ENCODE measurements around the gene PPM1B. TPM values are rescaled to one million over a fixed set of nuclear protein-coding genes. Genes with fewer than 3 reads are reported as not detected.

The PPM1B gene
- total and polyA plus RNA-seq, 2 experiments from 2014 or later: 112 to 134 TPM

DNA sequence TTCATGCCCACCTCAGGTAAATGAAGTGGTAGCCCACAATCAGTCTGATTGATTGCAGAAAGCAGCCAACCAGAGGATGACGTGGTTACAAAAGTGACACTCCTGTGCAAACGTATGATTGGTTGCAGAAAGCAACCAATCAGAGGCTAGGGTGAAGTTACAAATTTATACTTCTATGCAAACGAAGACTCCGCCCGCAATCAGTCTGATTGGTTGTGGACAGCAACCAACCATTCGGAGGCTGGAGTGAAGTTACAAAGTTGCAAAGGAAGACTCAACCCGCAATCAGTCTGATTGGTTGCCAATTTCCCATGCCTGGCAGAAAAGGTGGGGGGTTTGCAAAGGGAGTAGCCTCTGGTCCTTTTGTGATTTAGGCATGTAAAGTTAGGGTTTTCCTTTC lies 102.6 kb downstream of the PPM1B start:
- no peaks in the 10 kb centered on the region for H3K9me2 ChIP-seq (ENCODE audit: insufficient read depth)
- 0 out of 2 replicates have a peak, but pooled peaks cover 4% of the 10 kb centered on the region for H3K4me1 ChIP-seq (ENCODE audit: insufficient read depth)
- no peaks in the 10 kb centered on the region for H3K27me3 ChIP-seq (ENCODE audit: insufficient read depth)
- no peak overlapping the region for H3K27ac Mint-ChIP-seq
- H3K4me3 Mint-ChIP-seq: no peak overlapping the region
- no peak overlapping the region for H3K27ac ChIP-seq (ENCODE audit: low read depth)
- no peaks in the 10 kb centered on the region for H3K79me2 ChIP-seq (replicated peaks; ENCODE audit: insufficient read depth)
- peaks cover 8% of the 10 kb centered on the region for H3K27me3 Mint-ChIP-seq (ENCODE audit: insufficient read depth, low read depth, poor library complexity)
- H3K36me3 Mint-ChIP-seq (ENCODE audit: low read depth): no peaks in the 10 kb centered on the region
- no peaks in the 10 kb centered on the region for H4K20me1 ChIP-seq (replicated peaks; ENCODE audit: insufficient read depth)
- TF ChIP-seq NANOG (IDR thresholded peaks at IDR 0.05; ENCODE audit: borderline replicate concordance) (no peak), ETS1 (IDR thresholded peaks at IDR 0.05) (no peak), ZNF114 (CRISPR knock-in tag; IDR thresholded peaks at IDR 0.05) (no peak), ZNF462 (CRISPR knock-in tag; IDR thresholded peaks at IDR 0.05) (no peak), REST (IDR thresholded peaks at IDR 0.05; ENCODE audit: unreplicated experiment) (no peak)
- TF ChIP-seq, protein P1, sequence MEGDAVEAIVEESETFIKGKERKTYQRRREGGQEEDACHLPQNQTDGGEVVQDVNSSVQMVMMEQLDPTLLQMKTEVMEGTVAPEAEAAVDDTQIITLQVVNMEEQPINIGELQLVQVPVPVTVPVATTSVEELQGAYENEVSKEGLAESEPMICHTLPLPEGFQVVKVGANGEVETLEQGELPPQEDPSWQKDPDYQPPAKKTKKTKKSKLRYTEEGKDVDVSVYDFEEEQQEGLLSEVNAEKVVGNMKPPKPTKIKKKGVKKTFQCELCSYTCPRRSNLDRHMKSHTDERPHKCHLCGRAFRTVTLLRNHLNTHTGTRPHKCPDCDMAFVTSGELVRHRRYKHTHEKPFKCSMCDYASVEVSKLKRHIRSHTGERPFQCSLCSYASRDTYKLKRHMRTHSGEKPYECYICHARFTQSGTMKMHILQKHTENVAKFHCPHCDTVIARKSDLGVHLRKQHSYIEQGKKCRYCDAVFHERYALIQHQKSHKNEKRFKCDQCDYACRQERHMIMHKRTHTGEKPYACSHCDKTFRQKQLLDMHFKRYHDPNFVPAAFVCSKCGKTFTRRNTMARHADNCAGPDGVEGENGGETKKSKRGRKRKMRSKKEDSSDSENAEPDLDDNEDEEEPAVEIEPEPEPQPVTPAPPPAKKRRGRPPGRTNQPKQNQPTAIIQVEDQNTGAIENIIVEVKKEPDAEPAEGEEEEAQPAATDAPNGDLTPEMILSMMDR (conservative IDR thresholded peaks at IDR 0.05; ENCODE audit: low read depth in 2 of 2): no peak
- H2AFZ ChIP-seq: no peak overlapping the region
- H3K9me3 Mint-ChIP-seq: no peaks in the 10 kb centered on the region
- DNase-seq (ENCODE audit: low spot score) (peak; percentile 35), ATAC-seq (no peak)
- no peak overlapping the region for H3K4me3 ChIP-seq
- H3F3A ChIP-seq (replicated peaks; ENCODE audit: low read depth): no peaks in the 10 kb centered on the region
- H3K4me2 ChIP-seq: no peak overlapping the region
- H3K4me1 Mint-ChIP-seq: peaks cover 8% of the 10 kb centered on the region; the same call in 2 of the 3 replicates
- H3K36me3 ChIP-seq (ENCODE audit: insufficient read depth): no peaks in the 10 kb centered on the region

Measured in GM23338 (cell line).